ENCODE measurements around the gene TRPM5.
A peak's percentile ranks its signal among the peaks of the same experiment; 100 is the strongest.

Gene TRPM5

DNA sequence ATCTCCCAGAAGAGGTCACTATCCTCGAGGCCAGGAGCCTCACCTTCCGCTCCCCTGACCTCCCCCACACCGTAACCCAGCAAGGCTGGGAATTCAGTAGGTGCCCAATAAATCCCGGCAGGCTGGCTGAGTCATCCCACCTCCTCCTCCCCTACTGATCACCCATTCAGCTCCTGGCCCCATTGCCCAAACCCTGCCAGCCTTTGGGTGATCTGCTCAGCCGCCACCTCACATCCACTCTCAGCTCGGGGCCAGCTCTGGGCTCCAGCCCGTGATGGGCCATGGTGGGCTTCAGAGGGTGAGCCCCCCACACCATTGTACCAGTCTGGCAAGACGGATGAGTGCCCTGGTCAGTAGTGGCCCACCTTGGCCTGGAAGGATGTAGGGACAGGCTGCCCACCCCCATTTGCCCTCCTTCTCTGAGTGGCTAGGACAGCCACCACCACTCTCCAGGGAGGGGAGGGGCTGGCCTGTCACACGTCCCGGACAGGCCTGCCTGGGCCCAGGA, 8.2 kb downstream of the TRPM5 start:
- DNase-seq = no peak

DNA sequence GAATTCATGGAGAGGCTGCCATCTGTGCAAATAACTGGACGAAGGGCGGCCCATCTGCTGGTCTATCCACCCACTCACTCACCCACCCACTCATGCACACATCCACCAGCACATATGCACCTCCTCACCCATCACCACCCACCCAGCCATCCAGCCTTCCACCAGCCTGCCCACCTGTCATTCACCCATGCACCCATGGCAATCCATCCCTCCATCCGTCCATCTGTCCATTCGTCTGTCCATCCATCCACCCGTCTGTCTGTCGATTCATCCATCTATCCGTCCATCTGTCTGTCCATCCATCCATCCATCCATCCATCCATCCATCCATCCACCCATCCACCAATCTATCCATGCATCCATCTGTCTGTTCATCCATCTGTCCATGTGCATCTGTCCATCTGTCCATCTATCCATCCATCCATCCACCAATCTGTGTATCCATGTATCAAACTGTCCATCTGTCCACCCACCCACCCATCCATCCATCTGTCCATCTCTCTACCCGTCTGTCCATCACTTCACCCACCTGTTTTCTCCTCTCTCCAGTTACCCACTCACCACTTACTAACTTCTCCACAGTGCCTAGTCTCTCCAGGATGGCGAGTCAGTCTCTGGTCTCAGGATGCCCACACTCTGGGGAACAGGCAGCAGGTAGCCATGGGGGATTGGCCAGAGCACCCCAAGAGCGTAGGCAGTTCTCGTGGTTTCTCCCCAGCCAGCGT, 8.9 kb downstream of the TRPM5 start:
- DNase-seq = no peak

DNA sequence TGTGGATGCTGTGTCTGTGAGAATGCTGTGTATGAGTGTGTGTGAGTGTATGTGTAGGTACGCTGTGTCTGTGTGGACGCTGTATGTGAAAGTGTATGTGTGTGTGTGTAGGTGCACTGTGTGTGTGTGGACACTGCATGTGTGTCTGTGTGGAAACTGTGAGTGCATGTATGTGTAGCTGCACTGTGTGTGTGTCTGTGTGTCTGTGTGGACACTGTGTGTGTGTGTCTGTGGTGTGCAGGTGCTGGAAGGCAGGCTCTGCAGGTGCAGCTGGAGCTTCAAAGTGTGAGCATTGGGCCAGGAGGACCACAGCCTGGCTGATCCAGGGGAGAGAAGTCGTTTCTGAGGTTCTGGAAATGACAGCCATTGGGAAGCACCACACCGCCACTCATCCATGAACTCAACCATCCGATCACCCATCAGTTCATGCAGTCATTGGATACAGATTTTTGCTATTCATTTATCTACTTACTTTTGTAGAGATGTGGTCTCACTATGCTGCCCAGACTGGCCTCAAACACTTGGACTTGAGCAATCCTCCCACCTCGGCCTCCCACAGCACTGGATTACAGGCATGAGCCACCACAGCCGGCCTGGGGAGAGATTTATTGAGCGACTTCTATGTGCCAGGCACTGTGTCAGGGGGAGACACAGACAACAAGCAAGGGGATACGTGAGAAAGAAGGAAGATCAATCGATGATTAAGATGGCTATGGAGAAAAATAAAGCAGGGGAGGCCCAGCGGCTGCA, 9.6 kb downstream of the TRPM5 start:
- DNase-seq = no peak

DNA sequence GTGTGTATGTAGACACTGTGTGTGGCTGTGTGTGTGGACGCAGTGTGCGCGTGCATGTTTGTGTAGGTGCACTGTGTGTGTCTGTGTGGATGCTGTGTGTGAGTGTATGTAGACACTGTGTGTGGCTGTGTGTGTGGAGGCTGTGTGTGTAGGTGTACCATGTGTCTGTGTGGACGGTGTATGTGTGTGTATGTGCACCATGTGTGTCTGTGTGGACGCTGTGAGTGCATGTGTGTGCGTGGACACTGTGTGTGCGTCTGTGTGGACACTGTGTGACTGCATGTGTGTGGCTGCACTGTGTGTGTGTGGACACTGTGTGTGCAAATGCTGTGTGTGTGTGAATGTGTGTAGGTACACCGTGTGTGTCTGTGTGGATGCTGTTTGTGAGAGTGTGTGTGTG, 10.3 kb downstream of the TRPM5 start:
- no peak for DNase-seq

DNA sequence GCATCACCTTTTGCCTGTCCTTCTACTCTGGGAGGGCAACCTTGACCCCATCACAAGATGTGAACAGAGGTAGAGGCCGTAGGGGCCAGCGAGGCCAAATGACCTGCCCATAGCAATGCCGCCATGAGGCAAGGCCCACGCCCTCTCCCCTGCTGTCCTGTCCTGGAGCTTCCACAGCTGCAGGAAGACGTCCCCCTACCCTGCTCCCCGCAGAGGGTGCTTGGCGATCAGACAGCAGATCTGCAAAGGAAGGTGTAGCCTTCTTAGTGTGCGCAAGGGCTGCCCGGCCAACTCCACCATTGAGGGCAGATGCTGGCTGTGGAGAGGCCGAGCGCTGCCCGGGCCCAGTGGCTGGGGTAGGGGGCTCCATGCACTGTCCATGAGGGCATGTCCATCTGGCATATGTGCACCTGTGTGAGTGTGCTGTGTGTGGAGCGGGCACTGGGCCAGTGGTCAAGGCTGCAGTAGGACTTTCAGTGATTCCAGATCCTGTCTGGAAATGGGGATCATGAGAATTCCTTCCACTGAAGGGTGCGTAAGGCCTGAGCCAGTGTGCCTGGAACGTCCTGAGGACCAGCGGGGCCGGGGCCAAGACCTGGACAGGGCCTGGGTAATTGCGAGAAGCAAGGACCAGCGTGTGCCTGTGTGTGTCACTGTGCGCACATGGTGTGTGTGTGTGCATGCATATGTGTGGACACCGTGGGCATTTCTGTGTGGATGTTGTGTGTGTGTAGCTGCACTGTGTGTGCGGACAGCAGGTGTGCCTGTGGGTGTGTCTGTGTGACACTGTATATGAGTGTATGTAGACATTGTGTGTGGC, 11.0 kb downstream of the TRPM5 start:
- no peak for DNase-seq

DNA sequence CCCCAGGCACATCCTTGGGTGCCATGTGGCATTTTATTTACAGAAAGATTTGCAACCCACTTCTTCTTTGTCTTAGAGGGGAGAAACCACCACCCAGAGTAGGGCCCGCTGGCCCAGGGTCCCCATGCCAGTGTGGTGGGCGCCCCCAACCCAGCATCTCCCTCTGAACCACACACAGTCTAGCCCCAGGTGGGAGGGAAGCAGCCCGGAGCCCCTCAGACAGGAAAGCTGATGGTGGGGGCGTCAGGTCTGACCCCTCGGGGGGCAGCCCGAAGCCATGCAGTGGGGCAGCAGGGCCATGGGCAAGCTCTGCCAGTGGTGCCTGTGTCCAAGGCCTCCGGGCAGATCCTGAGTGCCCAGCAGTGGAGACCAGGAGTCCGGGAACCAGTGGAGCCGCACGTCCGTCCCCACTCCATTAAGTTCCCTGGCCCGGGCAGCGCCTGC, 11.7 kb downstream of the TRPM5 start:
- no peak for DNase-seq

DNA sequence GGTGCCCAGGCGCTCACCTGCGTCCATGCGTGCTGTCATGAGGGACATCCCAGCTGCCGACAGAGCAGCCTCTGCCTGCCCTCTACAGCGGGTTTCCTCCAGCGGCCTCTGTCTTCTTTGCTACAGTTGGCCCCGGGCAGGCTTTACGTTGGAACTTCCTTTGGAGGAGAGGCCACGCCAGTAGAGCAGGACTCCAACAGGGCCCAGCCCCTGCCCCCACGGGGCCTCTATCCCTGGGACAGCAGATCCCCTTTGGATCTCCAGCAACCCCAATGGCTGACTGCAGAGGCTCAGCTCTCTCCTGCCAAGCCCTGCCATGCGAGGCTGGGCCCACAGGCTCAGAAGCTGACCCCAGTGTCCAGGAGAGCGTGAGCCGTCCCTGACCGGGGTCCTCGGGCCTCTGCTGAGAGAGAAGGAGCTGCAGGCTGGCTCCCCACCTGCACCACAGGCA, 12.1 kb downstream of the TRPM5 start:
- no peak for DNase-seq

DNA sequence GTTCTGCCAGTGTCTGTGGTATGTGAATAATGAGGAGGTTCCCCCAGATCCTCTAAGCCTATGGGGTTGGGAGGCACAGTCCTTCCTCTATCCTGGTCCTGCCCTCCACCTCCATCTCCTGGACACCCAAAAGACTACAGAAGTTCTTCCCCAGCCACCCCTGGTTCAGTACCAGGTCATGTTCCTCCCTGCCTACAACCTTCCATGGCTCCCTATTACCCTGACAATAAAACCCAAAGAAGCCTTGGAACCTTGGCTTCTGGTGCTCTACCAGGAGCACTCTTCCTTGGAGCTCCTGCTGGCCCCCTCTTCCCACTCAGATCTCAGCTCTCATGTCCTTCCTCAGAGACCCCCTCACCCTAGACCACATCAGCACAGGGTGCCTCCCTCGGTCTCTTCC, 12.9 kb downstream of the TRPM5 start:
- no peak for DNase-seq

DNA sequence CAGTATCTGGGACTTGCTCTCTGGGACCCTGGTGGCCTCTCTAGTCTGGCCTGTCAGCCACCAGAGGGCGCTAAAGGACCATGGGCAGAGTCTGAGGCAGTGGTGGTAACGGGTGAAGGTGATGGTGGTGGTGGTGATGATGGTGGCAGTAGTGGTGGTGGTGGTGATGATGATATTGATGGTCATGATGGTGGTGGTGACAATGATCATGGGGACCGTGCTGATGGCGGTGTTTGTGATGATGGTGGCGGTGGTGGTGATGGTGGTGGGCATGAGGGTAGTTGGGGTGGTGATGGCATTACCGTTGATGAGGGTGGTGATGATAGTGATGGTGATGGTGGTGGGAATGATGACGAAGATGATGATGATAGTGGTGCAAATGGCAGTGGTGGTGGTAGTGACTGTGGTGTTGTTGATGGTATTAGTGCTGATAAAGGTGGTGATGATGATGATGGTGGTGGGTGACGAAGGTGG, 16.0 kb downstream of the TRPM5 start:
- peak; percentile 16 for DNase-seq

DNA sequence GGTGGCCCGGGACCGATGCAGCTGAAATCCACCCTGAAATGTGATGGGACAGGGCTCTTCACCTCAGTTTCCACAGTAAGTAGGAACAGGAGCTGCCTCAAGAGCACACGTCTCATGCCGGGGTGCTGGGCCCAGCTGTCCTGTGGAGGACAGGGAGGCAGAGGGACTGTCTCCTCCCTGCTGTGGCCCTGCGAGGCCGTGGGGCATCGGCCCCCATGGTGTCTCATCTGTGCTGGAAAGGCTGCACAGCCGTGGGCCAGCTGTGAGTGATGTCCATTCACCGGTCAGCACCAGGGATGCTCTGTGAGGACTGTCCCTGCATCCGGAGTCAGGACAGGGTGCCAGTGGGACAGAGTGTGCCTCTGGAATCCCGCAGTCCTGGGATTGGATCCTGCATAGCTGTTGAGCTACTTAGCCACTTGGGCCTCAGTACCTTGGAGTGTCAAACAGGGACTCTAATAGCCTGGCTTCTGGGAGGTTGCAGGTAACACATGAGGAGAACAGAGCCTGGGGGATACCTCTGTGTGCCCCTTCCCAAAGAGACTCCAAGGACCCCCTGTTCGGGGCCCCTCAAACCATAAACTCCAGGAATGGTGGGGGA, 16.5 kb downstream of the TRPM5 start:
- no peak for DNase-seq

DNA sequence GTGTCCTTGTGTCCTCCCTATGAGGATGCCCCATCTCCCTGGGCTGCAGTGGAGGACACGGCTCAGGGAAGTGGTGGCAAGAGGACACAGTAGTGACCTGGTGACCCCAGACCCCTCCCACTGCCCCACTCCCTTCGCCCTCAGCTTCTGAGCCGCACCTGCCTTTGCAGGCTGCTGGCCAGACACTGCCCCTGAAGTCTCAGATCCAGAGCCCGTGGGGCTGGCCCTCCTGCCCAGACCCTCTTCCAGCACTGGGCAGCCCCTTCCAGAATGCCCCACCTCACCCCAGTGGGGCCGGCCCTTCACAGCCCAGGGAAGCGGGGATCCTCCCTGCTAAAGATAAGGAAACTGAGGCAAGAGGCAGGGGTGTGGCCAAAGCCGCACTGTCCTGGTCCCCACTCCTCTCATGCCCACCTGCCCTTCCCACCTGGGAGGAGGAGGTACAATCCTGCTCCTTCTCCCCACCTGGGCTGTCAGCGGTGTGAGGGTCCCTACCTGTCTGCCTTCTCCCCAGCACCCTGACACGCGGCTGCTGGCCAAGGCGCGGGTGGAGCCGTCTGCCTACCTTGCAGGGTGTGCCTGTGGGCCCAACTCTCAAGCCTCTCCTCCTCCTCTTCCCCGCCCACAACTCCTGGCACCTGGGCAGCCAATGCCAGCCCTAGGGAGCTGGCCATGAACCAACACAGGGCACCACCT, 17.3 kb downstream of the TRPM5 start:
- no peak for DNase-seq

DNA sequence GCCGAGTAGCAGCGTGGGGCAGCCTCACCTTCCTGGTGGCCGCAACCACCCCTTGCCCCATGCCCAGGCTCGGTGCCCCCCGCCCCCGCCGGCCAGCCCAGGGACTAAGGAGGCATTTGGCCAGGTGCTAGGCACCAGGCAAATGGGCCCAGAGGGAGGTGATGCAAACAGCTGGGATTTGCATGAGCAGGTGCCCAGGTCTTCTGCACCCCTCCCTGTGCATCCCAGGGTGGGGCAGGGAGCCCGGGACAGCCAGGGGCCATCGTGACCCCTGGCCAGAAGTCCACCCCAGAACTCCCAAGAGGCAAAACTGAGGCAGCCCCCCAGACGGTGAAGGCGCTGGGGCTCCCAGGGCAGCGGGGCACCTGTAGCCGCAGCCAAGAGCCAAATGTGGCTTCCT, 18.1 kb downstream of the TRPM5 start:
- DNase-seq = no peak

DNA sequence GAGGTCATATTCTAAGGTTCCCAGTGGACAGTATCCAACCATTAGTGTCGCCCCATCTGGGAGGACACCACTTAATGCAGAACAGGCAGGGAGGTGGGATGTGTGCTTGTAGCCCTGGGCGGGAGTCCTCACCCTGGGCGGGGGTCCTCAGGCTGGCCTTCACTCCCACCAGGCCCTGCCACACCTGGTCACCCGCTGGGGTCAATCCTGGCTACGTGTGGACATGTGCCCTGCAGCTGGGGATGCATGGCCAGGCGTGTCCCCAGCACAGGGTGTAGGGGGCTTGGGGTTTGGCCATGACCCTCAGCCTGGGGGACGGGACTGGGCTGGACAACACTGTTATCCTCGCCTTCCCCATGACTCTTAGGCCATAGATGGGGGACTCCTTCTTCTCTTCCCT, 18.8 kb downstream of the TRPM5 start:
- no peak for DNase-seq

DNA sequence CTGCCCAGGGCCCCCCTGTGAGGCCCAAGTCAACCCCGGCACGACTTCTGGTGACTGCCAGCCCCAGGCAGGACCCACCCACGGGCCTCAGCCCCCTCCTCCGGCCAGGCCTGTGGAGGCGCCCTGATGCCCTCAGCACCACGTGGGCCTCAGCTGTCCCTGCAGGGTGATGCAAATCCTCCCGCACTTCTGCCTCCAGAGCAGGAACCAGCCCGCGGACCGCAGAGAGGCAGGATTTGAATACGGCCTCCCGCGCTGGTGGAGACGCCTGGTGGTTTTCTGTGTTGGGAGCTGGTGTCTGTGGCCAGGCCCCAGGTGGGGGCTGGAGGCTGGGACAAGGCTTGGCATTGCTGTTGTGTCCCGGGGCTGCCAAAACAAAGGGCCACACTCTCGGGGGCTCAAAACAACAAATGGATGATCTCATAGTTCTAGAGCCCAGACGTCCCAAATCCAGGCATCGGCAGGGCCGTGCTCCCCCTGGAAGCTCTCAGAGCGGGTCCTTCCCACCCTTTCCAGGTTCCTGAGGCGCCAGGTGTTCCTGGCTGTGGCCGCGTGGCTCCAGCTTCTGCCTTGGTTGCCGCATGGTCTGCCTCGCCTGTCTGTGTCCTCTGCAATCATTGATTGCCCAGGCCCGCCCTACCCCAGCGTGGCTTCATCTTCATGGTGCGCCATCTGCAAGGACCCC, 19.4 kb downstream of the TRPM5 start:
- DNase-seq = no peak

DNA sequence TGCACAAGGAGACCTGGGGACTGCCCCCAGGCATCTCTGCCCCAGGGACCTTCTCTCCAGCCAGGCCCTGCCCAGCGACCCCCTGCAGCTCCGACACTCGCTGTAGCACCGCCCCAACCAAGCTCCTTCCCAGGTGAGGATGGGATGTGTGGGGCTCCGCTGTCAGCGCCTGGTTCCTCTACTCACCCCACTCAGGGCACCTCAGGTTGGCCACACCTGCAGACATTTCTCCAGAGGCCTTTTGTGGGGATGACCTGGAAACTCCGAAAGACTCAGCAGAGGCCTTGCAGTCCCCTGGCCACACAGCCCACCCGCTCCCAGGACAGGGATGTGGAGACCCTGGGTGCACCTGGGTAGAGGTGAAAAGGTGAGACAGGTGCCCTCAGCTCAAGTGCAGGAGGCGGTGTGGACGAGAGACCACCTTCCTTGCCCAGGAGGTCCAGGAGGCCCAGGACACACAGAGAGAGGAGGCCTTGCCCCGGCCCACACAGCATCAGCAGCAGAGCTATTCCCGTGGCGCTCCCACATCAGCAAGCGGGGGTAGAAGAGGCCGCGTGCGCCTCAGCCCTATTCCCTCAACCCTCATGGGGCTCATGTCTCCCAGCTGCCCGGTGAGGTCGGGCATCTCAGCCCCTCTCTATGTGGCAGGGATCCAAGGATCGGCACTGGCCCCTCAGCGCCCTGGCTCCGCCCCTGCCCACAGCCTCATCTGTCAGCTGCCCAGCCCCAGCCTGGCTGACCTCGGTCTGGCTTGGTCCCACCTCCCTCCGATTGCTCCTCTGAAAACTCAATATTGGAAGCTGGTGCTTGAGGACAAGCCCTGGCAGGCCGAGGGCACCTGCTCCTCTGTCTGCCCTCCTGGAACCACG, 20.9 kb downstream of the TRPM5 start:
- no peak for DNase-seq

DNA sequence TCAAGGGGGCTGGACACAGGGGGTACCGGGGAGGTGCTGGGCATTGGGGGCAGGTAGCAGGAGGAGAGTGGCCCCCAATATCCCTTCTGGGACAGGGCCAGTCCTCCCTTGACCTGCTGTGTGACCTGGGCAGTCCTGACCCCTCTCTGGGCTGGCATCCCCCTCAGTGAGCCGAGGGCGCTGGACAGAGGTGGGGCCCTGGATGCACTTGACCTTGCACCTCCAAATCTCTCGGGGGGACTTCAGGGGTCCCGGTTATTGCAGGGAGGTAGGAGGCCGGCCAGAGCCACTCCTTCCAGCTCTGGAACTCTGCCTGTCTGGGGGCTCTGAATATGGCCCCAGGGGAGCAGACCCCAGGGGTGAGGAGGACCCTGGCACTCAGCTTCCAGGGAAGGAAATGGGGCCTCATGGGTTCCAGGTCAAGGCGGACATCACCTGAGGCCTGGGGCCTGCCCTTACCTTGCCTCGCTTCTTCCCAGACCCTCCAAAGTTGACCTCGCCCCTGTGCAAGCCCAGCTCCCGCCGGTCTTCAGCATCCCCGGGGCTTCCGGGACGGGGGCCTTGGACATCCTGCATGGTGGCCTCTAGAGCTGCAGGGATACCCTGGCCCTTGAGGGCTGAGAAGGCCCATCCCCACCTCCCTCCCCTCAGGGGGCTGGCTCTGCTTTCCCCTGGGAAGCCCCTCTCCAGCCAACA, 21.7 kb downstream of the TRPM5 start:
- DNase-seq = no peak

DNA sequence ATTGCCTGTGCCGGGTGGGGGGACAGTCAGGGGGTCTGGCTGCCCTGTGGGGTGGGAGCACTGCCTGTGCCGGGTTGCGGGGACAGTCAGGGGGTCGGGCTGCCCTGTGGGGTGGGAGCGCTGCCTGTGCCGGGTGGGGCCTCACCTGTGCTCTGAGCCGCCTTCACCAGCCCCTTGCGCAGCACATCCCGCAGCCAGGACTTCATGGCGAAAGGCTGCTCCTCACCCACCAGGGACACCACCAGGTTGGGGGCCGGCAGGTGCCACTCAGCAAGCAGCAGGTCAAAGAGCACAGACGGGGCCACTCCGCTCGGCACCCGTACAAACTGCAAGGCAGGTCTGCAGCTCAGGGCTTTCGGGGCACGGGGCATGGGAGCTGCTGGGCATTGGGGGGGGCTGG, 22.3 kb downstream of the TRPM5 start:
- DNase-seq = no peak

DNA sequence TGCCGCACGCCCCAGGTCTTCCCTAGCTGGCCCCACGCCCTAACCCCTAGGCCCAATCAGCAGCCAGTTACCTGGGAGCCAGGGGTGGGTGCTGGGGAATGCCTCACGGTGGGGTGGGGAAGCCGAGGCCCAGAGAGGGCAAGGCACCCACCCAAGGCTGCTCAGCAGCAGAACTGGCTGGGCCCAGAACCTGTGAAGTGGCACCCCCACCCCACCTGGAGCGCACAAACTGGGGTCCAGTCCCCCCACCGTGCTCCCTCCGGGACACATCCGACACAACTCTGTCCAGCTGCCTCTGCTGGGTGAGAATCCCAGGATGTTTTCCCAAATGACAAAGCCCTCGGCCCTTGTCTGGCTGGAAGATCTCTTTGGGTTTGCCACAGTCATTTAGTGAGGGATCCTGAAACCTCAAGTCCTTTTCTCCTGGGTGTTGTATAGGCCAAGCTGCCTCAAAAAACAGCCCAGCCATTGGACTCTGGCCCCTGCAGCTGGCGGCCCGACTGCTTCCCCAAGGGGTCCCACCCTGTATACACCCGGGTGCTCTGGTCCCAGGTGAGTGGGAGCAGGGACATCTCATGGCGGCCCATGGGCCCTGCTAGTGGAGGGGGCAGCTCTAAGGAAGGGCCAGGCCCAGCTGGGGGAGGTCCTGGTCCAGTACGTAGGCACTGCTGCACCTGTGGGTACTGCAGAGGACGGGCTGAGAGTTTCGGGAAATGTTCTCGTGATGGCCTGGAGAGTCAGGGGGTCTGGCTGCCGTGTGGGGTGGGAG, 22.9 kb downstream of the TRPM5 start:
- no peak for DNase-seq
